CD14-positive monocyte (primary cell): ENCODE measurements around the gene FOLR3. TPM values are rescaled to one million over a fixed set of nuclear protein-coding genes. Genes with fewer than 3 reads are reported as not detected.
"Not testable (repeated sequence)": the region's sequence is repeated elsewhere in the genome, so short reads cannot be mapped to it uniquely, and the experiment has no call there.

Source experiments
- DNase-seq, 3 donors: peaks; one replicate each; pipeline ENCODE4 v3.0.0-alpha.2; 2011 to 2022
- H2AFZ ChIP-seq: 2 replicates; pipeline ENCODE4 v1.6.0; 2012; ENCODE audit warnings: mild to moderate bottlenecking, low read depth, low read length, inconsistent platforms; ENCODE audit not compliant: insufficient read depth, poor library complexity, severe bottlenecking
- H3K27ac ChIP-seq, 2 donors: 1 replicate in 1 of 2; 2 replicates in 1 of 2; pipeline ENCODE4 v1.5.1; 2012 to 2013; ENCODE audit warnings: low read length in 2 of 2, control low read depth in 1 of 2, inconsistent platforms in 1 of 2, low read depth in 1 of 2, mild to moderate bottlenecking in 1 of 2
- H3K27me3 ChIP-seq, 2 donors: one replicate each; pipeline versions ENCODE4 v1.6.0 to v1.6.1; 2011 to 2013; ENCODE audit warnings: low read length in 2 of 2; ENCODE audit not compliant: control insufficient read depth in 2 of 2, insufficient read depth in 2 of 2
- H3K36me3 ChIP-seq, 2 donors: replicated peaks in 1 of 2; 1 replicate in 1 of 2; 2 replicates in 1 of 2; pipeline versions ENCODE4 v1.5.1 to v1.6.1; 2012 to 2013; ENCODE audit warnings: low read length in 2 of 2, control low read depth in 1 of 2, inconsistent platforms in 1 of 2, mild to moderate bottlenecking in 1 of 2; ENCODE audit not compliant: insufficient read depth in 2 of 2, control insufficient read depth in 1 of 2
- H3K4me1 ChIP-seq, 2 donors: 1 replicate in 1 of 2; 2 replicates in 1 of 2; pipeline versions ENCODE4 v1.5.1 to v1.6.1; 2012 to 2013; ENCODE audit warnings: low read length in 2 of 2, control low read depth in 1 of 2, inconsistent platforms in 1 of 2, mild to moderate bottlenecking in 1 of 2, moderate library complexity in 1 of 2; ENCODE audit not compliant: insufficient read depth in 2 of 2, control insufficient read depth in 1 of 2
- H3K4me2 ChIP-seq: replicated peaks from 2 replicates; pipeline ENCODE3; 2012; ENCODE audit warnings: low read length, moderate library complexity, mild to moderate bottlenecking; ENCODE audit not compliant: poor library complexity, severe bottlenecking; ENCODE audit errors: extremely low read depth
- H3K4me3 ChIP-seq, 3 experiments: fragments of 200-600 bp in 1 of 3; sonication (generic) in 1 of 3; replicated peaks in 1 of 3; 1 replicate in 2 of 3; 2 replicates in 1 of 3; pipeline ENCODE4 v1.5.1; 2011 to 2013; ENCODE audit warnings: low read length in 3 of 3, mild to moderate bottlenecking in 3 of 3, control low read depth in 2 of 3, low read depth in 2 of 3, inconsistent platforms in 1 of 3, moderate library complexity in 1 of 3
- H3K79me2 ChIP-seq: 2 replicates; pipeline ENCODE4 v1.6.0; 2012; ENCODE audit warnings: mild to moderate bottlenecking, control low read depth, inconsistent platforms, low read length, moderate library complexity; ENCODE audit not compliant: insufficient read depth
- H3K9ac ChIP-seq: 2 replicates; pipeline ENCODE4 v1.6.0; 2017; ENCODE audit warnings: low read length, mild to moderate bottlenecking; ENCODE audit not compliant: insufficient read depth, poor library complexity, severe bottlenecking
- H3K9me3 ChIP-seq, 2 donors: replicated peaks in 1 of 2; 1 replicate in 1 of 2; 2 replicates in 1 of 2; pipeline versions ENCODE4 v1.5.1 to v1.6.1; 2012 to 2013; ENCODE audit warnings: low read length in 2 of 2, control low read depth in 1 of 2; ENCODE audit not compliant: control insufficient read depth in 1 of 2, insufficient read depth in 1 of 2
- H4K20me1 ChIP-seq: 2 replicates; pipeline ENCODE4 v1.6.0; 2012; ENCODE audit warnings: mild to moderate bottlenecking, low read length, control low read depth, moderate library complexity; ENCODE audit not compliant: insufficient read depth
- H3K27ac Mint-ChIP-seq, 7 donors: one replicate each; pipeline ENCODE4 v1.8.0; 2020; ENCODE audit warnings: mild to moderate bottlenecking in 7 of 7, mixed read lengths in 7 of 7, moderate library complexity in 6 of 7, inconsistent platforms in 2 of 7
- H3K27me3 Mint-ChIP-seq, 3 donors: one replicate each; pipeline ENCODE4 v1.8.0; 2021 to 2022; ENCODE audit warnings: low read depth in 3 of 3, mild to moderate bottlenecking in 3 of 3, mixed read lengths in 3 of 3, moderate library complexity in 3 of 3, inconsistent platforms in 1 of 3
- H3K36me3 Mint-ChIP-seq, 2 donors: one replicate each; pipeline ENCODE4 v1.8.0; 2020; ENCODE audit warnings: mixed read lengths in 2 of 2, inconsistent platforms in 1 of 2, mild to moderate bottlenecking in 1 of 2
- H3K4me1 Mint-ChIP-seq: one replicate; pipeline ENCODE4 v1.8.0; 2020; ENCODE audit warnings: mild to moderate bottlenecking, mixed read lengths
- H3K4me3 Mint-ChIP-seq, 2 donors: one replicate each; pipeline ENCODE4 v1.8.0; 2020; ENCODE audit warnings: mild to moderate bottlenecking in 2 of 2, mixed read lengths in 2 of 2, moderate library complexity in 1 of 2
- H3K9me3 Mint-ChIP-seq, 7 donors: one replicate each; pipeline ENCODE4 v1.8.0; 2020 to 2022; ENCODE audit warnings: mixed read lengths in 7 of 7, mild to moderate bottlenecking in 6 of 7, moderate library complexity in 6 of 7, inconsistent platforms in 2 of 7
- CTCF ChIP-seq: fragments of 200-600 bp; IDR thresholded peaks from one replicate; pipeline ENCODE4 v1.8.0; 2022; ENCODE audit warnings: antibody characterized with exemption, mild to moderate bottlenecking
- whole genome bisulfite sequencing: methylation state at CpG from one replicate; pipeline ENCODE4 v1.1.5; 2013; ENCODE audit warnings: missing lambda C conversion rate; ENCODE audit not compliant: insufficient coverage; 5-methylcytosine and 5-hydroxymethylcytosine counted together
- intact Hi-C, 2 donors: fragments of 100-400 bp; cut with micrococcal nuclease; formaldehyde crosslinking; loops; one replicate each; pipeline versions ENCODE4 v1.15.0 to v1.15.1; 2023
- polyA plus RNA-seq, 3 donors: library from polyadenylated mRNA; depleted of rRNA in 1 of 3; unstranded in 2 of 3; stranded (reverse) in 1 of 3; fragments of 300-500 nt in 2 of 3; fragments of >200 nt in 1 of 3; fragmentation: Illumina TruSeq in 2 of 3; gene quantifications; 1 replicate in 2 of 3; 2 replicates in 1 of 3; pipeline ENCODE4 v1.2.3, GENCODE V29; 2012 to 2021

The FOLR3 gene
- polyA plus RNA-seq, 3 donors = 22.3 to 330 (median 74.0) TPM

- Histone ChIP-seq H3K27me3 (peaks cover 0 to 2% of the 10 kb centered on the region in 2 donors), H3K4me3 (no peak overlapping the region), H3K36me3 (no peaks in the 10 kb centered on the region), H3K4me1 (peaks cover 6 to 18% of the 10 kb centered on the region in 2 donors), H3K4me2 (no peak overlapping the region), H3K9ac (no peak overlapping the region), H3K9me3 (no peaks in the 10 kb centered on the region), H3K79me2 (no peaks in the 10 kb centered on the region), H4K20me1 (no peaks in the 10 kb centered on the region), H2AFZ (no peak overlapping the region), H3K27ac (no peak overlapping the region)
- intact Hi-C loops = no loop called here
- H3K4me3 Mint-ChIP-seq = no peak overlapping the region
- H3K27ac Mint-ChIP-seq = peak overlapping the region in 1 of 7 donors; percentile 5
- TF ChIP-seq CTCF = no peak
- DNase-seq = no peak
- peaks cover 2 to 6% (median 4%) of the 10 kb centered on the region in 3 donors for H3K27me3 Mint-ChIP-seq
- no peaks in the 10 kb centered on the region for H3K36me3 Mint-ChIP-seq
- peaks cover 0 to 2% (median 0%) of the 10 kb centered on the region in 7 donors for H3K9me3 Mint-ChIP-seq
- H3K4me1 Mint-ChIP-seq = peaks cover 13% of the 10 kb centered on the region
- no CpG with 5 or more reads among the region's 7 CpGs for WGBS
Observed at GRCh38 chr11:72179049-72179803, 43.7 kb downstream of the FOLR3 start.

GRCh38 chr11:72179804-72180396, 44.4 kb downstream of the FOLR3 start:
- no peak for DNase-seq
- Mint-ChIP-seq H3K27me3 (peaks cover 2 to 9% (median 5%) of the 10 kb centered on the region in 3 donors), H3K4me3 (no peak overlapping the region), H3K9me3 (peaks cover 0 to 2% (median 0%) of the 10 kb centered on the region in 7 donors), H3K27ac (no peak overlapping the region), H3K4me1 (peaks cover 13% of the 10 kb centered on the region), H3K36me3 (no peaks in the 10 kb centered on the region)
- Histone ChIP-seq H3K4me2 (no peak overlapping the region), H4K20me1 (no peaks in the 10 kb centered on the region), H3K4me1 (peaks cover 6 to 18% of the 10 kb centered on the region in 2 donors), H3K4me3 (no peak overlapping the region), H3K79me2 (no peaks in the 10 kb centered on the region), H3K27ac (no peak overlapping the region), H3K9me3 (no peaks in the 10 kb centered on the region), H3K36me3 (no peaks in the 10 kb centered on the region), H2AFZ (no peak overlapping the region), H3K9ac (no peak overlapping the region), H3K27me3 (peaks cover 0 to 2% of the 10 kb centered on the region in 2 donors)
- intact Hi-C loops = loop anchor here in 1 of 2 donors (5.0 kb wide), 1 partner anchor 47 kb away; no protein-coding TSS in a partner anchor
- TF ChIP-seq CTCF = no peak
- WGBS = 78% methylated on average over 1 of the region's 4 CpGs

GRCh38 chr11:72180892-72181552, 45.5 kb downstream of the FOLR3 start:
- not testable (repeated sequence) for H3K9ac ChIP-seq, H2AFZ ChIP-seq, H3K4me3 ChIP-seq, H3K9me3 Mint-ChIP-seq, DNase-seq, H3K4me2 ChIP-seq, H4K20me1 ChIP-seq, H3K79me2 ChIP-seq, H3K4me3 Mint-ChIP-seq, H3K36me3 Mint-ChIP-seq, H3K36me3 ChIP-seq, H3K27me3 Mint-ChIP-seq, H3K27me3 ChIP-seq, H3K9me3 ChIP-seq
- Mint-ChIP-seq H3K27ac (peak overlapping the region in 4 of 7 donors; percentile 9 to 77 (median 48)), H3K4me1 (peaks cover 13% of the 10 kb centered on the region)
- Histone ChIP-seq H3K4me1 (peaks cover 6 to 18% of the 10 kb centered on the region in 2 donors), H3K27ac (peak overlapping the region; percentile 35 to 63)
- intact Hi-C loops = loop anchor here in 1 of 2 donors (5.0 kb wide), 1 partner anchor 46 kb away; no protein-coding TSS in a partner anchor
- WGBS = 96% methylated on average over 5 of the region's 7 CpGs
